ENCODE measurements around the gene HOMEZ.

GRCh38 chr14:23335623-23336022, 49.7 kb upstream of the HOMEZ start:
- no peak for TF ChIP-seq CTCF (IDR thresholded peaks at IDR 0.05)
- no peak for TF ChIP-seq POLR2A (IDR thresholded peaks at IDR 0.05)
- no peak for TF ChIP-seq EP300 (IDR thresholded peaks at IDR 0.05; ENCODE audit: low read depth)
- TF ChIP-seq POLR2AphosphoS5 (IDR thresholded peaks at IDR 0.05) = no peak
